GM18907 (cell line): ENCODE results near the gene MIS18A.
"Not testable (repeated sequence)": the region's sequence is repeated elsewhere in the genome, so short reads cannot be mapped to it uniquely, and the experiment has no call there.

ENCODE experiments used
- ATAC-seq: cut with Tn5 transposase; IDR thresholded peaks from one replicate; pipeline ENCODE4 v1.9.1; 2021; ENCODE audit warnings: mild to moderate bottlenecking, moderate library complexity; ENCODE audit not compliant: unreplicated experiment

Gene MIS18A

GRCh38 chr21:32306021-32306780 lies 27.4 kb upstream of the MIS18A start:
- ATAC-seq, result no peak

GRCh38 chr21:32304998-32305397 lies 26.1 kb upstream of the MIS18A start:
- no peak for ATAC-seq

GRCh38 chr21:32303385-32303784 lies 24.5 kb upstream of the MIS18A start:
- no peak for ATAC-seq

DNA sequence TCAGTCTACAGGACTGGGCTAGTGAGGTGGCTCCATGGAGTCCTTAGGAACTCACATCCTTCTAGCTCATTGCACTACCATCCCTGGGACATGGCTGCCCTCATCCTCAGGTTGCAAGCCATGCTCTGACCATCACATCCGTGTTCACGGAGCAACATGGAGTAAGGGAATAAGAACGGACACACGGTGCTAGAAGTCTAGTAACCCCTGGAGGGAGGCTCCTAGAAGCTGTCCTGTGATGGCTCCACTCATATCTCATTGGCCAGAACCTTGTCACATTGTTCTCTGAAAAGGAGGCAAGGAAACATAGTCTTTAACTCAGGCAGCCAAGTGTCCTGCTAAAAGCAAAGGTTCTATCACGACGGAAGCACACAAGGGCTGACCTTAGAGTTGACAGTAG lies 23.7 kb upstream of the MIS18A start:
- ATAC-seq, result no peak

- ATAC-seq, result no peak
These were observed 22.7 kb upstream of the MIS18A start for GRCh38 chr21:32301596-32301995.

DNA sequence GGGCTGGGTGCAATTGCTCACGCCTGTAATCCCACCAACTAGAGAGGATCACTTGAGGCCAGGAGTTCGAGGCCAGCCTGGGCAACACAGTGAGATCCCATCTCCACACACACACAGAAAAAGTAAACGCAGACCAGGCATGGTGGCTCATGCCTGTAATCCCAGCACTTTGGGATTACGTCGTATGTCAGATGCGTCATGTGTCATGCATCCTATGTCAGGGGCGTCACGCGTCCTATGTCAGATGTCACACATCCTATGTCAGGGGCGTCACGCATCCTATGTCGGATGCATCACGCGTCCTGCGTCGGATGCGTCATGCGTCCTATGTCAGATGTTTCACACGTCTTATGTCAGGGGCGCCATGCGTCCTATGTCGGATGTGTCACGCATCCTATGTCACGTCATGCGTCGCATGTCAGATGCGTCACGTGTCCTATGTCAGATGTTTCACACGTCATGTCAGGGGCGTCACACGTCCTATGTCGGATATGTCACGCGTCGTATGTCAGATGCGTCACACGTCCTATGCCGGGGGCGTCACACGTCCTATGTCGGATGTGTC lies 21.4 kb upstream of the MIS18A start:
- no peak for ATAC-seq

DNA sequence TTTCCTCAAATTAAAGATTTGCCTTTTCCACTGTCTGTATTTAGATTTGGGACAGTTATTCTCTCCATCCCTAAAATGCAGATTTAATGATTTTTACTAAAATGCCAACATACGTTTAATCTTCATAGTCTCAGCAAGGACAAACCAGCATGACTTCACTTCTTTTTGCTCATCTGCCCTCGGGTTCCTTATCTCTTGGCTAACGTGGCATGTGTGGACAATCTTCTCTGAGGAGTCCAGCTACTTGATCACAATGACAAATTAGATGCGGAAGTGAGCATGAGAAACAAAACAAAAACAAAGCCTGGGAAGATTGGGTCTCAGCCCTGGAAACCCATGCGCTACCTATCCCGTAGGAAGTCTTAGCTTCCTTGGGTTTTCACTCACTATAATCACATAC lies 20.8 kb upstream of the MIS18A start:
- ATAC-seq, result no peak

- no peak for ATAC-seq
These were observed 19.8 kb upstream of the MIS18A start, which contains the start of gene MRAP for GRCh38 chr21:32298658-32299081. Gene MRAP (plus strand): TSS chr21:32298855. CDS start chr21:32298972, 117 bp downstream.

DNA sequence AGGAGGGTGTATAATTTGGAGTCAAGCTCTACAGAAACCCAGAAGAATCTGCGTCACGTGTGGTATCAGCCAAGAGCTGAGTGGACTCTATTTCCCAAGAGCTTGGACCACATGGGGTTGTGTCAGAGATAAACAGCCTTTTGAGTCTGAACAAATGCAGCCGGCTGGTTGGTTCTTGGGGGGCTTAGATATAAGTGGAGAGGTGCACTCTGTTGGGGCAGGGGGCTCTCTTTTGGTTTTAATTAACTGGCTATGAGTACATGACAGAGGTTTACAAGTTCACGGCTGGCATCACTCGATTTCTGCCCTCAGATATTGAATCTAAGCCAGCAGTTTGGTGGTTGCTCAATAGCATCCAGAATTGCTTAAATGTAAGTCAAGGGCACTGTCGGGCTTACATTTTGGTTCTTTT lies 19.3 kb upstream of the MIS18A start:
- ATAC-seq, result no peak

DNA sequence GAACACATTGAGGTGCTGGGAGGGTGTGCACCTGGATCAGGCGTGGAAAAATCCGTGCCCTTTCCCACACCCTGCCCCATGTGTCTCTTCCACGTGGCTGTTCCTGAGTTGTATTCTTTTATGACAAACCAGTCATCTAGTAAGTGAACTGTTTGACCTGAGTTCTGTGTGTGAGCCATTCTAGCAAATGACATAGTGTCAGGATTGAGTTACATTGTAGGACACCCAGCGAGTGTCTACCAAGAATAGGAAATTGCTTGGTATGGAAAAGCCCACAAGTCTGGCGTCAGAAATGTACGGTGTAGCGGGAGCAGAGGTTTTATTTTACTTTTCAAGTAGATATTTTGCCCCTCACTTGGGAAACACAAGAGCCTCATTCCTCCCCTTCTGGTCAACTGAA lies 18.6 kb upstream of the MIS18A start:
- no peak for ATAC-seq

DNA sequence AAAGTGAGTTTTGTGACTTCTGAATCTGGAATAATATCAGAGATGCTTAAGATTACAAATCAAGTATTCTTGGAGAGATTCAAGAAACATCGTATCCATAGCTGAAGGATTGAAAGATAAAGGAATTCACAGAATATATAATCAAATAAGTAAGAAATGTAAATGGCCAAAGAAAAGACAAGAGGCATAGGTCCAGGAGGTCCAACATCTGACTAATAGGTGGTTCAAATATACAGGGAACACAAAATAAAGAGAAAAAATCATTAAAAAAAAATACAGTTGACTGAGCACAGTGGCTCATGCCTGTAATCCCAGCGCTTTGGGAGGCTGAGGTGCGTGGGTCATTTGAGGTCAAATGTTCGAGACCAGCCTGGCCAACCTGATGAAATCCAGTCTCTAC lies 6.6 kb upstream of the MIS18A start:
- no peak for ATAC-seq

- ATAC-seq, result no peak
These were observed 4.1 kb upstream of the MIS18A start for GRCh38 chr21:32282992-32283391.

DNA sequence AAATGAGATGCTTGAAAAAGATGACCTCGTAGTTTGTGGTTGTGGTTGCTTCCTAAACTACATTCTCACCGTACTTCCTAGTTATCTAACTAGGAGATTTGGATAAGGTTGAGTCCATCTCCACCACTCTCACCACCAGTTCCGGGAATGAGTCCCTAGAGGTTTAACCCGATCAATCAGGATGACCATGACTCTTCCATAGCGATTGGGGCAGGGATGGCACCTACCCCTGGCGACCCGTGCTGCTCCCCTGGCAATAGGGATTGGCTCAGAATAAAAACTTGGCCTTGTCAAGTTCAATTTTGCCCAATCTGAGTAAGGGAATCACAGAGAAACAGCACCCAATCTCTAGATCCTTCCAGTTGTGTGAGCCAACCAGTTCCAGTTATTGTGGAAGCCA lies 2.7 kb upstream of the MIS18A start:
- no peak for ATAC-seq

DNA sequence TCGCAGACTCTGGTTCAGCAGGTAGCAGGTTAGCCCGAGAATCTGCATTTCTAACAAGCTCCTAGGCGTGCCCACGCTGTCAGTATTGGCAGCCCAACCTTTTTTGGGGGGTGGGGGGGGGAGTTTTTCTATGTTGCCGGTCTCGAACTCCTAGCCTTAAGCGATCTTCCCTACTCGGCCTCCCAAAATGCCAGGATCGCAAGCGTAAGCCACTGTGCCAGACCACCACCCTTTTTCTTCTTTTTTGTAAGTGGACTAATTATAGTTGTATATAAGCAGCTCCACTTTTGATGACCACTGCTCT lies 480 bp upstream of the MIS18A start:
- no peak for ATAC-seq

- ATAC-seq, result peak; percentile 25
These were observed 746 bp downstream of the MIS18A start for GRCh38 chr21:32278103-32278502.

DNA sequence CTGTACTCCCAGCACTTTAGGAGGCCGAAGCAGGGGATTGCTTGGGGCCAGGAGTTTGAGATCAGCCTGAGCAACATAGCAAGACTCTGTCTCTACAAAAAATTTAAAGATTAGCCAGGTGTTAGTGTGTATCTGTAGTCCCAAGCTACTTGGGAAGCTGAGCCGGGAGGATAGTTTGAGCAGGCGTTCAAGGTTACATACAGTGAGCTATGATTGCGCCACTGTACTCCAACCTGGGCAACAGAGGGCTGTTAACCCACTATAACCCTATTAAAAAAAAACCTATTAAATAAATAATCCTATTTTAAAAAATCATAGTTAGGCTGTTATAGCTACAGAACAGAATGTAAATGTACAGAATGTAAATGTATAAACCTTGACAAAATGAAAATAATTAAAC lies 2.2 kb downstream of the MIS18A start:
- ATAC-seq, result no peak

GRCh38 chr21:32270748-32271147 lies 8.1 kb downstream of the MIS18A start:
- ATAC-seq, result no peak

- not testable (repeated sequence) for ATAC-seq
These were observed 13.5 kb downstream of the MIS18A start for GRCh38 chr21:32265321-32265720.

- ATAC-seq, result no peak
These were observed 16.9 kb downstream of the MIS18A start for GRCh38 chr21:32261929-32262328.

GRCh38 chr21:32260130-32260529 lies 18.7 kb downstream of the MIS18A start:
- no peak for ATAC-seq

DNA sequence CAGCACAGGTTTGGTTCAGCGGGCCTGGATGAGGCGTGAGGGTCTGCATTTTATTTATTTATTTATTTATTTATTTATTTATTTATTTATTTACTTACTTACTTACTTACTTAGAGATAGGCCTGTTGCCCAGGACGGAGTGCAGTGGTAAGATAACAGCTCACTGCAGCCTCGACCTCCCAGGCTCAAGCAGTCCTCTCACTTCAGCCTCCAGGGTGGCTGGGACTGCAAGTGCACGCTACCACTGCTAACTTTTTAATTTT lies 20.1 kb downstream of the MIS18A start:
- ATAC-seq, result not testable (repeated sequence)

GRCh38 chr21:32257962-32258785 lies 20.7 kb downstream of the MIS18A start:
- peak; percentile 80 for ATAC-seq
